CD4-positive, alpha-beta T cell treated with Interleukin-2 at 100 ng/mL for 4 hours (primary cell): Measurements from ENCODE around the gene MLLT1.

Experiments
- DNase-seq: peaks from one replicate; pipeline ENCODE4 v3.0.0-alpha.2; 2020; ENCODE audit warnings: low spot score

MLLT1 gene

DNA sequence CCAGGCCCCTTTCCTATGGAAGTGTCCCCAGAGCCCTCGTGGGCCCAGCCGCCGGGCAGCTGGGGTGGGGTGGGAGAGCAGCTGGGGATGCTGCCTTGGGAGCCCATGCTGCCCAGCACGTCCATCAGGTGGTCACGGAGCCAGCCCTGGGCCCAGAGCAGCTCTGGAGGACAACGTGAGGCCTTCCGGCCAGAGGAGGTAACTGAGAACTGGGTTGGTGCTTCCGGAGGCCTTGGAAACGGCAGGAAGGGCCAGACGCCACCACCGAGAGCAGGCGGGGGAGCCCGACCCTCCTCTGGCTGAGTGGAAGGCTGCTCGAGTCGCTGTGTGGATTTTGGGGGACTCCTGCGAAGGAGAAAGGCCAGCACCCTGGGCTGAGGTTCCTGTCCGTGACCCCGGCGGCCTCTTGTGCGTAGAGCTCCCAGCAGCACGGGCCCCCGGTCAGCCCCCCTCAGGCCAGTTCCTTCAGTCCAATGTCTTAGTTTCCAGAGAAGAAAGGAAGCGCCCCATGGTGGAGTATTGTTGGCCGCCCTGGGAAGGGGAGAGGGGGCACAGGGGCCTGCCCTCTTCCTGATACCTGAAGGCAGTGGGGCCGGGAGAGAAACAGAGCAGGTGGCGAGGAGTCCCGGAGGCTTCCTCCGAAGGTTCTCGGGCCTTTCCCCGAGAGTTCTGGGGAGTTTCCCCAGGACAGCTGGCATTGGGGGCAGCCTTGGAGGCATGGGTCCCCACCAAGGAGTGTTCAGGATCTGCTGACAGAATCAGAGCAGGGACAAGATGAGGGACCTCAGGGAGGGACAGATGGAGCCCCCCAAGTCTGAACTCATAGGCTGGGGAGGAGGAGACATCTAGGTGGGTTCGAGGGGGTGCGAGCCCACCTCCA, 68.8 kb downstream of the MLLT1 start:
- no peak for DNase-seq

DNA sequence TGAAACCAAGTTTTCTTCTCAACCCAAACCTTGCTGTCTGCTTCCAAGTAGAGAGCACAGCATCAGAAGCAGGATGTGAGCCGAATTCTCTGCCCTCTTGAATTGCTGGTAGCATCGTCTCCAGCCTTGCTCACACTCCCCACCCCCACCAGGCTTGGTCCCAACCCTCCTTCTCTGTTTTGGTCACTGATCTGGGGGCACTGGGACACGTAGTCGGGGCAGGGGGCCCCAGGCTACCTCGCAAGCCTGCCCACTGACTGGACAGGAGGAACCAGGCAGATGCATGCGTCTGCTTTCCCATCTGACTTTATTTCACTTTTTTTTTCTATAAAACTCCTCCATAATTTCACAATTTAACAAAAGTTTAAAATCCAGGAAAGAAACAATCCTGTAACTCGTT, 69.7 kb downstream of the MLLT1 start:
- DNase-seq: no peak

GRCh38 chr19:6209680-6210079, 70.1 kb downstream of the MLLT1 start:
- no peak for DNase-seq

DNA sequence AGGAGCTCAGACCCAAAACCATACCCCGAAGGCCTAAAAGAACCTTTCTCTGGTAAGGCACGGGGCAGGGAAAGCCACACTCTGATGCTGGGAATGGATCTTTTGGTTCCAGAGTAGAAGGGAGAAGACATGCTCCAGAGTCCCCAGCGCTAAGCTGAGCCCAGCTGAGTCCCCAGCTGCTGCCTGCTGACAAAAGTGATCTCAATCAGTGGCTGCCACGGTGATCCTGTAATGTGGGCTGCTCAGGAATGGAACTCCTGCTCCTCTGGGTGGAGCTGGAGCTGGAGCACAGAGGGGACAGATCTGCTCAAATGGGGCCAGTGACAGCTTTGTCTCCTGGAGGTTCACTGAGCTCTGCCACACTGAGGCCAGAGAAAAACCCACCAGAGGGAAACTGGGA, 70.5 kb downstream of the MLLT1 start:
- DNase-seq: no peak

DNA sequence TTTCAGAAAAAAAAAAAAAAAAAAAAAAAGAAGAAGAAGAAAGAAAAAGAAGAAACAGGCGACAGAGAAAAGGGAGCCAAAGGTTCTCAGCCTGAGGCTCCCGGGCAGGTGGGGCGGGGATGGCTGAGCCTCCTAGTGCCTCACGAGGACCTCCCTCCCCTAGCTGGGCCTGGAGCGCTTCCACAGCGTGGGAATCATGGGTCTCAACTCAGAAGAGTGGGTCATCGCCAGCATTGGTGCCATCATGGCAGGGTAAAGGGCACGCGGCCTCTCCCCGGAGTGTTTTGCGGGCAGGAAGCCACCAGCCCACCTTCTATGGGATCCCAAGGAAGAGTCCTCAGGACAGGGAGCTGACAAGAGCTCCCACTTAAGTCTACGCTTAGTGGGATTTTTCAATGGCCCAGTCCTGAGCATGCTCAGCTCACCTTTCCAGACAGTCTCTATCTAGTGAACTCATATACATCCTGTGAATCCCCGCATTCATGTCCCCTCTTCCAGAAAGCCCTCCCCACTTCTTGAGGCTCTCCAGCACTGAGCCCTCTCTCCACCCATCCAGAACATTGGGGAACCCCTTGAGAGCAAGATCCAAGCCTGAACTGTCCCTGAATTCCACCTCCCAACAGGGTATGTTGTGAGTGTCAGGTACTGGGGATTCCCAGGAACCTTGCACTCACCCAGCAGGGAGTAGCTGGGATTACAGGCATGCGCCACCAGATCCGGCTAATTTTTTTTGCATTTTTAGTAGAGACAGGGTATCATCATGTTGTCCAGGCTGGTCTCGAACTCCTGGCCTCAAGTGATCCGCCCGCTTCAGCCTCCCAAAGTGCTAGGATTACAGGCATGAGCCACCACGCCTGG, 74.7 kb downstream of the MLLT1 start:
- no peak for DNase-seq

DNA sequence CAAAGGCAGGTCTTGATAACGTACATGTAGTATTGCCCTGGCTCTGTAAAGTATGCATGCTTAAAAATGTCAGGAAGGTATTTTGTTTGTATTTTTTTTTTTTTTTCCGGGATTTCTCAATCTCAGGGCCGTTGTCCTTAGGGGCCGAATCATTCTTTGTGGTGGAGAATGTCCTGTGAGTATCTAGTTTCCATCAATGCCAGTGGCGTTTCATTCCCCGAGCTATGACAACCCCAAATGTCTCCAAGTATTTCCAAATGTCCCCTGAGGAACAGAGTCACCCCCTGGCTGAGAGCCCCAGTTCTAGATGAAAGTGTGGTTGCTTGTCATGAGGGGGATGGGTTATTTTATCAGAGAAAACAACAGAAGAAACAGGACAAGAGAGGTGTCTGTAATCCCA, 75.6 kb downstream of the MLLT1 start:
- no peak for DNase-seq

DNA sequence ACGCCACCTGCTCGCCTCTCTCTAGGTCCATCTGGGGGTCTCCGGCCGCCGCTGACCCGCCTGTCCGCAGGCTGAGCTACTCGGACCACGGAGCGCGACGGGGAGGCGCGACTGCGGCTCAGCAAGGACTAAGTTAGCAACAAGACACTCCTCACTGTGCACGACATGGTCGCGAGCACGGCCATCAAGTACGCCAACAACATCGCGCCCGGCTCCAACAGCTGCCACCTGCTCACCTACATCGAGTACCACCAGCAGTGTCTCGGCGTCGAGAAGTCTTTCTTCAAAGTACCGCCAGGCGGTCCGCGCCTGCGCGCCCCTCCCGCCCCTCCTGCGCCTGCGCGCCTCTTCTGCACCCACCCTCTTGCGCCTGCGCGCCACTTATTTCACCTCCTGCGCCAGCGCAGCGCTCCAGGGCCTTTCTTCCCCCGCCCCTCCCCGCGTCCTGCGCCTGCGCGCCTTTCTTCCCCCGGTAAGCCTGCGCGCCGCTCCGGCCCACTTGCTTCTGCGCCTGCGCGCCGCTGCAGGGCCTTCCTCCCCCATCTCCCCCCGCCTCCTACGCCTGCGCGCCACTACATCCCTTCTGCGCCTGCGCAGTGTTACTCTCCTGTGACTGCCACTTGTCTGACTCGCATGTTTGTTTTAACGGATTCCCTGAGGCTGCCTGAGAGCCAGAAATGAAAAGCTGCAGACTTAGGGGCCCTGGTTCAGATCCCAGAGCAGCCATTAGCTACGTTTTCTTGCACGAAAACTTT, 80.4 kb downstream of the MLLT1 start:
- peak; percentile 98 for DNase-seq

DNA sequence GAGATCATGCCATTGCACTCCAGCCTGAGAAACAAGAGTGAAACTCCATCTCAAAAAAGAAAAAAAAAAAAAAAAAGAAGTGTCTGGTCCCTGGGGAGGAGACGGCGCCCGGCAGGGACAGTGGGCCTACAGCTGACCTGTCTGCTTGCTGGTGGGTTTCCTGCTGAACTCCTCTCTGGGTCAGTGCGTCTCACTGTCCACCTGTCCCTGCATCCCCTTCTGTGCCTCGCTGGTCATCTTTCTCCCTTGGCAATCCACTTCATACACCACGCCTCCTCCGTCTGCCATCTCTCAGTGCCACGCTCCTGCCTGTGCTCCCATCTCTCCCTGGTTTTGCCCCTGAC, 80.9 kb downstream of the MLLT1 start:
- DNase-seq: no peak

- DNase-seq: no peak
These were observed 83.4 kb downstream of the MLLT1 start for GRCh38 chr19:6196361-6196760.

DNA sequence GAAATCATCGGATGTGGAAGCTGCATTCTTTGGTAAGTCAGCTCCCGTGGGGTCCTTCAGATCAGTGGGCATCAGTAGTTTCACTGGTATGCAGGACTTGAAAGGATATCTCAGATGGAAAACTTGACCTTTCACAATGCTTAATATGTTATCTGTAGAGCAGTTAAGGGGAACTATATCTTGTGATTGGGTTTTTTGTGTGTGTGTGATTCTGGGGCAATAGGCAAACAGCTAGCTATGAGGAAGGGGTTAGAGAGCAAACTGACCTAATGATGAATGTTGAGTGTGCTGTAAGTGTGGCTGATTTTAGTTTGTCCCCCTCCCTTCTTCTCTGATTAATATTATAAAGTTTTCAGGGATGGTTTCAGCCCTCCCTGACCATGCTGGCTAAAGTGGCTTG, 91.0 kb downstream of the MLLT1 start:
- DNase-seq: no peak

DNA sequence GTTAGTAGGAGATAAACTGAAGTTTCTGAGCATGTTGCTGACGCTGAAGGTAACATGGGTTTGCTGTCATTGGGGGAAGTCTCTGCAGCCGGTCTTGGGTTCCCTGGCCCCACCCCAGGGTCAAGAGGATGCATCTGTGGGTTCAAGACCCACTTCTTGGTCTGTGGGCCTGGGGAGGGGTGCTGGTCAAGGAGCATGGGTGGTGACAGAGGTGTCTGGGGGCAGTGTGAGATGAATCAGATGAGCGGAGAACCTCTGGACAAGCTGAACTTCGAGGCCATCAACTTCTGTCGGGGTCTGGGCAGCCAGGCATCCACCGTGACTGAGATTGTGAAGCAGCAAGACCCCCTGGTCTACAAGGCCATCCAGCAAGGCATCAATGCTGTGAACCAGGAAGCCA, 92.4 kb downstream of the MLLT1 start:
- DNase-seq: no peak

- no peak for DNase-seq
These were observed 93.6 kb downstream of the MLLT1 start for GRCh38 chr19:6185835-6186834.

GRCh38 chr19:6185093-6185834, 94.5 kb downstream of the MLLT1 start:
- DNase-seq: no peak

DNA sequence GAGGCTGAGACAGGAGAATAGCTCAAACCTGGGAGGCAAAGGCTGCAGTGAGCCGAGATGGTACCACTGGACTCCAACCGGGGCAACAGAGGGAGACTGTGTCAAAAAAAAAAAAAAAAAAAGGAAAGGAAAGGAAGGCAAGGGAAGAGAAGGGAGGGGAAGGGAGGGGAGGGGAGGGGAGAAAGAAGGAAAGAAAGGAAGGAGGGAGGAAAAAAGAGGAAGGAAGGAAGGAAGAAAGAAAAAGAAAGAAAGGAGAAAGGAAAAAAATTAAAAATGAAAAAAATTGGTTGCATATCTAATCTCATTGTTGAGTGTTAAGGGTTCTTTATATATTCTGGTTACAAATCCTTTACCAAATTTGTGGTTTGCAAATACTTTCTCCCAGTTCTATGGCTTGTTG, 98.7 kb downstream of the MLLT1 start:
- no peak for DNase-seq

GRCh38 chr19:6173190-6173589, 106.6 kb downstream of the MLLT1 start:
- no peak for DNase-seq

- DNase-seq: no peak
These were observed 107.5 kb downstream of the MLLT1 start for GRCh38 chr19:6172074-6172863.

DNA sequence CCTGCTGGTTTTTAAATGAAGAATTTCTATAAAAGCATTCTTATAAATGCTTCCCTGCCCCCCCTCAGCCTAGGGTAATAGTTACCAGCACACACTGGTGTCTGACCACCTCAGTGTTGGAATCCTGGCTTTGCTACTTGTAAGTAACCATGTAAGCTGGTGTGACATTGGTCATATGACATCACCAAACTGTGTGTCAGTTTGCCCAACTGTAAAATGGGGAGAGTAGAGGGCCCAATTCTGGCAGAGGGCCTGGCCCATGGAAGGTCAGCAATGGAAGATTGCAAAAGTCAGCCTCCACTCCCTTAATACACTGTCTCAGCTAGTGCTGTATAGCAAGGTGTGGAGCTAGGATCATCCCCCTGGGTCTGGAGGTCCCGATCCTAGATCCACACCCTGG, 112.7 kb downstream of the MLLT1 start:
- no peak for DNase-seq

GRCh38 chr19:6164906-6165531, 114.8 kb downstream of the MLLT1 start:
- no peak for DNase-seq

DNA sequence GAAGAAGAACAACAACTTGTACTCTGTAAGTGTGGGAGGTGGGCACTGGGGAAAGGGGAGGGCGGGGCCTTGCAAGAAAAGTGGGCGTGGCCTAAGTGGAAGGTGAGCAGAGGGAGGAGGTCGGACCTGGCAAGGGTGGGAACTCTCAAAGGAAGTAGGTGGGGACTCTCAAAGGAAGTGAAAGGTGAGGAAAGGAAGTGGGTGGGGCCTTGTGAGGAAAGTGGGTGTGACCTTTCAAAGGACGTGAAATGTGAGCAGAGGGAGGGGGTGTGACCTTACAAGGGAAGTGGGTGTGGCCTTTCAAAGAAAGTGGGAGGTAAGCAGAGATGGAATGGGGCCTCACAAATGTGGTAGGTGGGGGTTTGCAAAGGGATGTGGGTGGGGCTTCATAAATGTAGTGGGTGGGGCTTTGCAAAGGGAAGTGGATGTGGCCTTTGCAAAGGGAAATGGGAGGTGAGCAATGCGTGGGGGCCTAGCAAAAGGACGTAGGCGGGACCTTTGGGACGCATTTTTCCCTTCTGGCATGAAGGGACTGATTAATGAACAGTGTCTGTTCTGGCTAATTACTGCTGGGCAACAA, 118.4 kb downstream of the MLLT1 start:
- peak; percentile 59 for DNase-seq
